H1 (cell line): ENCODE results near the gene GRPR. TPM values are rescaled to one million over a fixed set of nuclear protein-coding genes. Genes with fewer than 3 reads are reported as not detected.

Experiments used
- CTCF ChIA-PET: fragments of 300-600 bp; sonication (Branson Sonifier 250); formaldehyde crosslinking; loops from one replicate; lab custom pipeline; 2021; ENCODE audit not compliant: partially characterized antibody; lab: Charles Lee
- POLR2A ChIA-PET: fragments of 300-600 bp; sonication (Branson Sonifier 250); formaldehyde crosslinking; loops from one replicate; lab custom pipeline; 2021; ENCODE audit warnings: inconsistent platforms; ENCODE audit not compliant: partially characterized antibody; lab: Charles Lee
- DNase-seq, 2 experiments: peaks; one replicate each; pipeline versions ENCODE4 v3.0.0 to v3.0.0-alpha.2; 2010 to 2022; ENCODE audit warnings: low spot score in 2 of 2, low read depth in 1 of 2, mixed read lengths in 1 of 2
- FAIRE-seq: peaks from 2 replicates; lab custom pipeline; 2011; peaks lifted over from hg19 to GRCh38; lab: Jason Lieb, UNC
- H2AFZ ChIP-seq: 2 replicates; pipeline ENCODE4 v1.8.1; 2012; ENCODE audit warnings: low read length, inconsistent platforms
- H2AK5ac ChIP-seq: 2 replicates; pipeline ENCODE4 v1.6.1; 2013; ENCODE audit warnings: low read depth, low read length
- H2BK120ac ChIP-seq: replicated peaks from 2 replicates; pipeline ENCODE3; 2013; ENCODE audit warnings: low read depth, low read length, inconsistent platforms
- H2BK12ac ChIP-seq: 2 replicates; pipeline ENCODE4 v1.6.1; 2013; ENCODE audit warnings: low read depth, low read length
- H2BK15ac ChIP-seq: 2 replicates; pipeline ENCODE4 v1.6.1; 2013; ENCODE audit warnings: low read length
- H2BK20ac ChIP-seq: 2 replicates; pipeline ENCODE4 v1.6.1; 2013; ENCODE audit warnings: low read length
- H2BK5ac ChIP-seq: 2 replicates; pipeline ENCODE4 v1.6.1; 2013; ENCODE audit warnings: low read depth, low read length
- H3K14ac ChIP-seq: 2 replicates; pipeline ENCODE4 v1.6.1; 2013; ENCODE audit warnings: inconsistent platforms; ENCODE audit not compliant: insufficient read length
- H3K18ac ChIP-seq: 2 replicates; pipeline ENCODE4 v1.6.1; 2013; ENCODE audit warnings: low read length; ENCODE audit errors: extremely low read depth
- H3K23ac ChIP-seq: 2 replicates; pipeline ENCODE4 v1.6.1; 2013; ENCODE audit warnings: inconsistent platforms; ENCODE audit not compliant: insufficient read length
- H3K23me2 ChIP-seq: 2 replicates; pipeline ENCODE4 v1.6.1; 2013; ENCODE audit warnings: low read depth, low read length
- H3K27ac ChIP-seq: 2 replicates; pipeline ENCODE4 v1.6.1; 2011; ENCODE audit warnings: low read depth, low read length, inconsistent platforms
- H3K27me3 ChIP-seq, 4 experiments: replicated peaks in 1 of 4; 1 replicate in 1 of 4; 2 replicates in 3 of 4; pipeline versions ENCODE4 v1.6.1 to v1.8.1; 2011 to 2013; ENCODE audit warnings: low read length in 3 of 4, mild to moderate bottlenecking in 3 of 4, inconsistent platforms in 2 of 4, mixed read lengths in 2 of 4, moderate library complexity in 1 of 4; ENCODE audit not compliant: control insufficient read depth in 3 of 4, insufficient read depth in 3 of 4; ENCODE audit errors: extremely low read depth in 1 of 4
- H3K36me3 ChIP-seq, 4 experiments: 2 replicates each; pipeline versions ENCODE4 v1.6.1 to v1.8.1; 2011 to 2013; ENCODE audit warnings: mild to moderate bottlenecking in 4 of 4, low read length in 3 of 4, moderate library complexity in 2 of 4, control low read depth in 1 of 4, inconsistent platforms in 1 of 4; ENCODE audit not compliant: insufficient read depth in 4 of 4, control insufficient read depth in 2 of 4
- H3K4ac ChIP-seq: replicated peaks from 2 replicates; pipeline ENCODE3; 2013; ENCODE audit warnings: low read length, low read depth, mixed read lengths, inconsistent platforms; ENCODE audit not compliant: insufficient read length
- H3K4me1 ChIP-seq, 4 experiments: replicated peaks in 1 of 4; 1 replicate in 1 of 4; 2 replicates in 3 of 4; pipeline versions ENCODE4 v1.6.1 to v1.8.1; 2011 to 2013; ENCODE audit warnings: low read length in 3 of 4, inconsistent platforms in 2 of 4, mixed read lengths in 1 of 4; ENCODE audit not compliant: insufficient read depth in 4 of 4, control insufficient read depth in 3 of 4
- H3K4me2 ChIP-seq, 2 experiments: 2 replicates each; pipeline versions ENCODE4 v1.6.1 to v1.8.1; 2011 to 2013; ENCODE audit warnings: low read depth in 2 of 2, low read length in 2 of 2, control low read depth in 1 of 2, inconsistent platforms in 1 of 2, mild to moderate bottlenecking in 1 of 2; ENCODE audit not compliant: insufficient read depth in 1 of 2
- H3K4me3 ChIP-seq, 4 experiments: fragments of 200-600, 300-600 bp in 1 of 4; sonication (generic), shearing (Covaris generic), sonication (Bioruptor Twin) in 1 of 4; 2 replicates each; pipeline versions ENCODE4 v1.5.1 to v1.8.1; 2011 to 2016; ENCODE audit warnings: low read length in 4 of 4, low read depth in 3 of 4, control low read depth in 2 of 4, inconsistent platforms in 2 of 4, mild to moderate bottlenecking in 2 of 4, mixed read lengths in 1 of 4, moderate library complexity in 1 of 4; ENCODE audit not compliant: insufficient read depth in 2 of 4; ENCODE audit errors: extremely low read depth in 1 of 4
- H3K56ac ChIP-seq: replicated peaks from 2 replicates; pipeline ENCODE3; 2013; ENCODE audit warnings: low read depth, mild to moderate bottlenecking, mixed read lengths, low read length, inconsistent platforms; ENCODE audit not compliant: insufficient read length
- H3K79me1 ChIP-seq: 2 replicates; pipeline ENCODE4 v1.6.1; 2013; ENCODE audit warnings: low read depth, low read length, control low read depth
- H3K79me2 ChIP-seq, 2 experiments: 2 replicates each; pipeline versions ENCODE4 v1.6.1 to v1.8.1; 2012 to 2013; ENCODE audit warnings: low read length in 2 of 2, mild to moderate bottlenecking in 2 of 2, inconsistent platforms in 1 of 2; ENCODE audit not compliant: insufficient read depth in 2 of 2, control insufficient read depth in 1 of 2
- H3K9ac ChIP-seq, 4 experiments: replicated peaks in 1 of 4; 1 replicate in 1 of 4; 2 replicates in 3 of 4; pipeline versions ENCODE4 v1.6.1 to v1.8.1; 2011 to 2013; ENCODE audit warnings: low read depth in 3 of 4, low read length in 3 of 4, control low read depth in 2 of 4, mild to moderate bottlenecking in 2 of 4, moderate library complexity in 2 of 4, inconsistent platforms in 1 of 4; ENCODE audit errors: extremely low read depth in 1 of 4
- H3K9me3 ChIP-seq, 2 experiments: 2 replicates each; pipeline versions ENCODE4 v1.6.1 to v1.8.1; 2012 to 2013; ENCODE audit warnings: mild to moderate bottlenecking in 2 of 2, moderate library complexity in 2 of 2, control low read depth in 1 of 2, inconsistent platforms in 1 of 2, low read depth in 1 of 2, low read length in 1 of 2, mixed read lengths in 1 of 2; ENCODE audit not compliant: insufficient read depth in 2 of 2
- H4K20me1 ChIP-seq, 2 experiments: replicated peaks in 1 of 2; 2 replicates each; pipeline versions ENCODE3 to v1.8.1; 2011 to 2013; ENCODE audit warnings: inconsistent platforms in 2 of 2, low read length in 2 of 2, mild to moderate bottlenecking in 1 of 2; ENCODE audit not compliant: insufficient read depth in 2 of 2, control insufficient read depth in 1 of 2
- H4K5ac ChIP-seq: 2 replicates; pipeline ENCODE4 v1.6.1; 2013; ENCODE audit warnings: low read length, low read depth, mixed read lengths, inconsistent platforms; ENCODE audit not compliant: insufficient read length
- H4K8ac ChIP-seq: 2 replicates; pipeline ENCODE4 v1.8.0; 2013; ENCODE audit warnings: mild to moderate bottlenecking, moderate library complexity, low read length, inconsistent platforms; ENCODE audit not compliant: insufficient read depth; ENCODE audit errors: extremely low read depth
- H4K91ac ChIP-seq: replicated peaks from 2 replicates; pipeline ENCODE3; 2013; ENCODE audit warnings: low read length, mixed read lengths, inconsistent platforms; ENCODE audit not compliant: insufficient read length
- CTBP2 ChIP-seq: IDR thresholded peaks from 2 replicates; pipeline ENCODE4 v1.7.0; 2011; ENCODE audit warnings: borderline replicate concordance, mild to moderate bottlenecking, moderate library complexity, mixed read lengths, low read length; ENCODE audit not compliant: insufficient read depth, insufficient read length
- EZH2 ChIP-seq: fragments of 200-600 bp; sonication (generic); IDR thresholded peaks from 2 replicates; pipeline ENCODE4 v1.7.1; 2012; ENCODE audit warnings: low read depth, mild to moderate bottlenecking, moderate library complexity, low read length, inconsistent platforms; ENCODE audit not compliant: severe bottlenecking
- GABPA ChIP-seq: IDR thresholded peaks from 2 replicates; pipeline ENCODE4 v1.6.1; 2011; ENCODE audit warnings: mild to moderate bottlenecking, low read length, moderate library complexity, borderline replicate concordance; ENCODE audit not compliant: insufficient read depth
- GTF2F1 ChIP-seq: IDR thresholded peaks from 2 replicates; pipeline ENCODE4 v1.6.1; 2012; ENCODE audit warnings: low read depth, low read length, improper control_type of control experiment, borderline replicate concordance
- NANOG ChIP-seq: IDR thresholded peaks from 2 replicates; pipeline ENCODE4 v1.6.1; 2011; ENCODE audit warnings: low read length, low read depth, mild to moderate bottlenecking, inconsistent platforms; ENCODE audit not compliant: insufficient read depth, poor library complexity, severe bottlenecking
- POLR2AphosphoS5 ChIP-seq: IDR thresholded peaks from 2 replicates; pipeline ENCODE4 v1.6.1; 2011; ENCODE audit warnings: low read depth, low read length
- SAP30 ChIP-seq: fragments of 300-600 bp; sonication (generic); IDR thresholded peaks from 2 replicates; pipeline ENCODE4 v1.7.1; 2012; ENCODE audit warnings: low read length, moderate library complexity, mild to moderate bottlenecking, inconsistent platforms; ENCODE audit not compliant: insufficient read depth, insufficient replicate concordance
- polyA plus RNA-seq, 7 experiments: library from polyadenylated mRNA; depleted of rRNA in 3 of 7; stranded (reverse) in 5 of 7; unstranded in 2 of 7; fragments of >200 nt in 5 of 7; fragments of 200-250 nt in 2 of 7; gene quantifications; 1 replicate in 5 of 7; 2 replicates in 1 of 7; 4 replicates in 1 of 7; pipeline versions ENCODE4 v1.2.1 to v1.2.3, GENCODE V29; 2011 to 2013; ENCODE audit warnings: missing spikeins in 2 of 7, mixed read lengths in 2 of 7
- total RNA-seq: library from RNA; stranded (reverse); fragmentation: NEBNext Ultra II Directional; extraction: Animal tissue kit (Norgen Biotek cat#: 25700); gene quantifications from 2 replicates; pipeline ENCODE4 v1.2.1, GENCODE V29; 2021

The GRPR gene
- total and polyA plus RNA-seq, 2 of the 8 experiments (the other 6 are each of a cell fraction or from before 2014, with no cell fraction given), result 18.6 to 78.4 TPM

- Histone ChIP-seq H2BK15ac (no peak overlapping the region), H4K5ac (no peak overlapping the region), H3K4ac (no peak overlapping the region), H3K4me3 (no peak overlapping the region), H2AFZ (no peak overlapping the region), H4K8ac (no peak overlapping the region), H2BK12ac (no peak overlapping the region), H3K4me1 (peaks cover 0 to 10% (median 0%) of the 10 kb centered on the region in 4 experiments; a peak in 1 of 7 replicates), H3K36me3 (peaks cover 0 to 68% (median 5%) of the 10 kb centered on the region in 4 experiments; a peak in 5 of 8 replicates), H3K23me2 (no peaks in the 10 kb centered on the region; the same call in 1 of the 2 replicates), H3K23ac (no peak overlapping the region), H3K14ac (no peak overlapping the region), H3K79me1 (no peaks in the 10 kb centered on the region), H3K56ac (no peak overlapping the region), H3K27me3 (no peaks in the 10 kb centered on the region), H4K20me1 (no peaks in the 10 kb centered on the region), H2AK5ac (no peak overlapping the region), H4K91ac (no peak overlapping the region), H3K9me3 (no peaks in the 10 kb centered on the region), H3K27ac (no peak overlapping the region), H2BK20ac (no peak overlapping the region), H2BK120ac (no peak overlapping the region), H3K79me2 (peaks cover 22 to 97% of the 10 kb centered on the region in 2 experiments; a peak in 3 of 4 replicates), H3K9ac (no peak overlapping the region), H3K4me2 (no peak overlapping the region), H2BK5ac (no peak overlapping the region), H3K18ac (no peak overlapping the region)
- no peak for TF ChIP-seq CTBP2
- TF ChIP-seq POLR2AphosphoS5, result no peak
- TF ChIP-seq GTF2F1, result no peak
- TF ChIP-seq GABPA, result no peak
- no peak for TF ChIP-seq EZH2
- TF ChIP-seq SAP30, result no peak
- no peak for TF ChIP-seq NANOG
- FAIRE-seq (no peak), DNase-seq (no peak)
- ChIA-PET CTCF (no interaction called here), POLR2A (no interaction called here)
Observed at GRCh38 chrX:16140983-16141382, 17.6 kb downstream of the GRPR start.
